Iris pigment epithelial cell (primary cell): ENCODE results near the gene KTI12.
"Not testable (repeated sequence)": the region's sequence is repeated elsewhere in the genome, so short reads cannot be mapped to it uniquely, and the experiment has no call there.

Source experiments
- DNase-seq: peaks from one replicate; pipeline ENCODE4 v3.0.0-alpha.2; 2011; ENCODE audit warnings: low read depth

Gene KTI12

DNA sequence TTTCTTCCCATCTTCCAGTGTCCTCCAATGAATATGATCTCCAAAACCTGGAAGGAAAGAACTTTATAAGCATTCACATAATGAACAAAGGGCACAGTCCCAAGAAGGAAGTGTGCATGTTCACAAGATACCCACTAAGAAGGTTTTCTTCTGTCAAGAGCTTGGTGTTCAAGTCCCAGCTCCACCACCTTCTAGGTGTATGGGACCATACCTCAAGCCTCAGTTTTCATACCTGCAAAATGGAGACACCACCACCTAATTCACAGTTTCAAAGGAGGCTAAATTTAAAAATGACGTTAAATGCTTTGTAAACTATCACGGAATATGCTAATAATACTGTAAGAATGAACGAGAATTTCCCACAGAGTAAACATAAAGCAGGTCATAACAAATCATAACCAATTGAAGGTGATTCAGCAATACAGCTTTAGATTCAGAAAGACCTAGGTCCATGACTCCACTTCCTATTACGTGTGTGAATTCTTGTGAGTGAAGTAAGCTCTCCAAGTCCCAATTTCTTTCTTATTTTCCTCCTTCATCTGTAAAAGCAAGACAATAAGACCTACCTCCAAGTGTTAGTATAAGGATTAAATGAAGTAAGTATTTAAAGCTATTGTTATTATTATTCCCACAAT lies 8.1 kb upstream of the KTI12 start:
- DNase-seq, result peak; percentile 55

DNA sequence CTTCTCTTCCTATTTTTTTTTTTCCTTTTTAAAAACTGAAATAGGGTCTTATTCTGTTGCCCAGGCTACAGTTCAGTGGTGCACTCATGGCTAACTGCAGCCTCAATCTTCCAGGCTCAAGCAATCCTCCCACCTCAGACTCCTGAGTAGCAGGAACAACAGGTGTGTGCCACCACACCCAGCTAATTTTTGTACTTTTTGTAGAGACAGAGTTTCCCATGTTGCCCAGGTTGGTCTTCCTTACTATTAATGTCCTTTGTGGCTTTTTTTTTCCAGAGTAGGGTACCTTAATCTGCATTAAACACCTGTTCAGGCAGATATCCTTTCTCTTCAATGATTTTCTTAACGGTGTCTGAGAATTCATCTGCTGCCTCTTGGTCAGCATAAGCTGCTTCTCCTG lies 4.3 kb upstream of the KTI12 start:
- no peak for DNase-seq

DNA sequence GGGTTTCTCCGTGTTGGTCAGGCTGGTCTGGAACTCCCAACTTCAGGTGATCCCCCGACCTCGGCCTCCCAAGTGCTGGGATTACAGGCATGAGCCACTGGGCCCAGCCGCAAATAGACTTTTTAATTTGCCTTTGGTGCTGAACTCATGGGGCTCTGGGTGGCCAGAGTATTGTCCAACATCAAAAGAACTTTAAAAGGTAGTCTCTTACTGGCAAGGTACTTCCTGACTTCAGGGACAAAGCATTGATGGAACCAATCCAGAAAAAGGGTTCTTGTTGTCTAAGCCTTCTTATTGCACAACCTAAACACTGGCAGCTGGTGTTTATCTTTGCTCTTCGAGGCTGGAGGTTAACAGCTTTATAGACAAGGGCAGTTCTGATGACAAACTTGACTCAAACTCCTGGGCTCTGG lies 3.8 kb upstream of the KTI12 start:
- DNase-seq, result peak; percentile 86

DNA sequence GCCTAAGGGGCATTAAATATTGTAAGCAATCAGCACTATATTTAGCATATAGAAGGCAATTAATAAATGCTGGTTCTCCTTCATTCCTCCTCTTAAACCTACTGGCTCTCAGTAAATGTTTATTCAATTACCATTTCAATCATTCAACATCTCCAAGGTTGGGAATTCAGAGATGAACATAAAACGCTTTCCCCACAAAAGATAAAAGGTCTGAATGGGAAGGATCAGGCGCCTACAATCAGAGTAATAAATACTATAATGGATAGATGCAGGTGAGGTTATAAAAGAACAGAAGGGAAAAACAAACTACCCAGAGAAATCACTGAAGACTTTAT lies 407 bp upstream of the KTI12 start:
- no peak for DNase-seq

DNA sequence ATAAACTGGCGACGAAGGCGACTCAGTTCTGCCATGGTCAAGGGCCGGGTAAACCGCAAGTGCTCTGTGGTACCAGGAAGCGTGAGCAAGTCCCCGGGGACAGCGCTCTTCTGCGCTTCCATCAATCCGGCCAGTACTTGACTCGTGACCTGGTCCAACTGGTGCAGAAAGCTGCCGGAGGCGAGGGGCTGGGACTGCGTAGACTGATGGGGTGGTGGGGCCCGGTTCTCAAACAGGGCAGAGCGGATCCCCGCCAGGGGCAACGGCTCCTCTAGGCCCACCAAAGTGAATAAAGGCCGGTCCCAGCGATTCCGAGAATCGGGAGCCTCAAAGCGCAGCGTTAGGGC lies 852 bp downstream of the KTI12 start:
- peak; percentile 60 for DNase-seq

DNA sequence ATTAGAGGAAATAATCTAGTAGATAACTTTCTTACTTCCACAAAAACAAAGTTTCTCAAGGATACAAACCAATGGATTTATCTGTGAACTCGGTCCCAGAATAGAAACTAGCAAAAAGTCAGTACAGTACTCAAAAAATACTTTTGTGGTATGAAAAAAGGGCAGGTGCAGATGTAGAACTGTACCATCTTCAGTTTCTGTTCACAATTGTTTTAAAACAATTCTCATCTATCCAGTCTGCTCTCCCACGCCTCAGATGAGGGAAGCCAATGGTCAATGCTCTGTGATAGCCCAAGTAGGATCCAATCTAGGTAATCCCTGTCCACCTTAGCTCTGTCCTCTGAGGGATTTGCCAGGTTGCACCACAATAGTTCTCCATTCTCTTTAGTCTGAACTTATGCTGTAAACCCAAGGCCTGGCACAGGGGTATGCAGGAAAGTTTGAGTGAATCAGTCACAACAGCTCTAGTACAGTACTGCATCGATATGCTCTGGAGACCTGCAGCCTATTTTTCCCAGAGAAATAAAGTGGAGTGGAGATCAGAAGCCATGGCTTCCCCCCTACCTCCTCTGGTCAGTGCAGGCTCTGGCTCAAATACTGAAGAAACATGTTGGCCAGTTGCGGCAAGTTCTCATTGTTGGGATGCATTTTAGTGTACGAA lies 1.4 kb downstream of the KTI12 start:
- DNase-seq, result no peak

DNA sequence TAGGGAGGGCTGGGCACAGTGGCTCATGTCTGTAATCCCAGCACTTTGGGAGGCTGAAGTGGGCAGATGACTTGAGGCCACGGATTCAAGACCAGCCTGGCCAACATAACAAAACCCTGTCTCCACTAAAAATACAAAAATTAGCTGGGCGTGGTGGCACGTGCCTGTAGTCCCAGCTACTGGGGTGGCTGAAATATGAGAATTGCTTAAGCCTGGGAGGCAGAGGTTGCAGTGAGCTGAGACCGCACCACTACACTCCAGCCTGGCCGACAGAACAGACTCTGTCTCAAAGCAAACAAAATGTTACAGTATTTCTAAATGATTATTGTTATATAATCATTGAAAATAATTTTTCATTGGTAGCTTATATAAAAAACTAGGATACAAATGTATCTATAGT lies 4.8 kb downstream of the KTI12 start:
- not testable (repeated sequence) for DNase-seq

DNA sequence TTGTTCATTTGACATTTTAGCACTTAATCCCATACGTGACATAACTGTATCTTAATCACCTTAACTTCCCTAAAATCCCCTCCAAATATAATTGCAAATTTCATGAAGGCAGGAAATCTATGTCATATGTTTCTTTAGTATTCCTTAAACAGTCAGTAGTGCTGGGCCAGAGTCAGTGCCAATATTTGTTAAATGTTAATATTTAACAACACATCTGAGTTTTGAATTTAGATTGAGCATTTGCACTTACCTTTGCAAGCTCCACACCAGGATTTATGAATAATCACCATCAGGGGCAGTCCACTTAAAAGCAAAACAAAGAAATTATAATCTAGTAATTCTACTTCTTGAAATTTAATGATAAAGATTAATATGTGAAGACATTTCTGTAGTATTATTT lies 5.3 kb downstream of the KTI12 start:
- no peak for DNase-seq

DNA sequence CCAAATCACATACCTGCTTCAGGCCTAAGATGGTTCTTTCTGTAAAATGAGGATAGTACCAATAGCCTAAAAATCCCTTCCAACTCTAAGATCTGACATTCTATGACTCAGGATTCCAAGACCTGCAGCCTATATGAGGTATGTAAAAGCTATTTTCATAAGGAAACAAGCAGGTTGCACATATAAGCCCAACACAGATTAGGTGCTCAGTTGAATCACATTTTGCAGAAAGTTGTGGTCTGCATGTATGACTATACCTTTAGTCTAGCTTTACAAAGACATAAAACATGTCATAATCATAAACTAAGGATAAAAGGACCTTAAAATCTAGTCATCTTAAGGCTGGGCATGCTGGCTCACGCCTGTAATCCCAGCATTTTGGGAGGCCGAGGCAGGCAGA lies 7.3 kb downstream of the KTI12 start:
- DNase-seq, result no peak

DNA sequence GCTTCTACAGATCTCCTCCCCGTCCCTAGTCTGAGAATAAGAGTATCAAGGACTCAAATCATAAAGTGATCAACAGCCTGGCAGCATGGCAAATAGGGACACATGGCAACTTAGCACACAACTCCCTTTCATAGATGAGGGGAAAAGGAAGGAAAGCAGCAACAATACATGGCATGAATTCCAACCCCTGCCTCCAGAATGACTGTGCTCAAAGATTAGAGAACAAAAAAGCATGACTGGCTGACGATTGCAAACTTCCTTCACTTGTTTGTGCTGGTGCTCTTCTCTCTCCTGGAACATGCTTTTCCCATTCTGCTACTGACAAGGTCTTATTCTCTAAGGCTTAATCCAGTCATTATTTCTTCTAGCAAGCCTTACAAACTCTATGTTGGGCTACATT lies 11.5 kb downstream of the KTI12 start:
- no peak for DNase-seq

DNA sequence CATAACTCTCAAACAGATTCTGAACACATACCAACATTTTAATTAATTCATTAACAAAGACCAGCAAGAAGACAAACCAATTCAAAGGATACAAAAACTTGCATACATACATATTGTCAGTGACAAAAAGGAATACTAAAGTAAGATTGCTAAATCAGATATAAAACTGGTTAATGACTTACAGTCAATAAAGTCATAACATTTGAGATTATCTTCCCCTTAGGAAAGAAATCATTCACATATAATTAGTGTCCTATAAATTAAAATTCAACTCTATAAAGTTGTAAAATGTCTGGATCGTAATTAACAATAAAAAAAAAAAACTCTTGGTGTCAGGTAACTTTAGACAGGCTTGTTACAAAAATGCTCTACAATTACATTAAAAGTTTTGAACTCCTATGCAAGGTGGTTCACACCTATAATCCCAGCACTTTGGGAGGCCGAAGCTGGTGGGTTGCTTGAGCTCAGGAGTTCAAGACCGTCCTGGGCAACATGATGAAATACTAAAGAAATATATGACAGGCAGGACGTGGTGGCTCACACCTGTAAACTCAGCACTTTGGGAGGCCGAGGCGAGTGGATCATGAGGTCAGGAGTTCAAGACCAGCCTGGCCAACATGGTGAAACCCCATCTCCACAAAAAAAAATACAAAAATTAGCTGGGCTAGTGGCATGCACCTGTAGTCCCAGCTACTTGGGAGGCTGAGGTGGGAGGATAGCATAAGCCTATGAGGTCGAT lies 25.4 kb downstream of the KTI12 start:
- DNase-seq, result no peak

DNA sequence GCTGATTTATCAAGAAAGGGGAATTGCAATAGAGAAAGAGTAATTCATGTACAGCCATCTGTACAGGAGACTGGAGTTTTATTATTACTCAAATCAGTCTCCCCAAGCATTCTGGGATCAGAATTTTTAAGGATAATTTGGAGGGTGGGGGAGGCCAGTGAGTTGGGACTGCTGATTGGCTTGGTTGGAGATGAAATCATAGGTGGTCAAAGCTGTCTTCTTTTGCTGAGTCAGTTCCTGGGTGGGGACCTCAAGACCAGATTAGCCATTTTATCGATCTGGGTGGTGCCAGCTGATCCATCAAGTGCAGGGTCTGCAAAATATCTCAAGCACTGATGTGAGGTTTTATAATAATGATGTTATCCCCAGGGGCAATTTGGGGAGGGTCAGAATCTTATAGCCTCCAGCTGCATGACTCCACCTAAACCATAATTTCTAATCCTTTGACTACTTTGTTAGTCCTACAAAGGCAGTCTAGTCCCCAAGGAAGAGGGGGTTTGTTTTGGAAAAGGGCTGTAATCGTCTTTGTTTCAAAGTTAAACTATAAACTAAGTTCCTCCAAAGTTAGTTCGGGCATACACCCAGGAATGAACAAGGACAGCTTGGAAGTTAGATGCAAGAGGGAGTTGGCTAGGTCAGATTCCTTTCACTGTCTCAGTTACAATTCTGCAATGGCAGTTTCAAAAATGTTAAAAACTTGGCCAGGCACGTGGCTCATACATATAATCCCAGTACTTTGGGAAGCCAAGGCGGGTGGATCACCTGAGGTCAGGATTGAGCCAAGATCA lies 26.2 kb downstream of the KTI12 start:
- peak; percentile 12 for DNase-seq

DNA sequence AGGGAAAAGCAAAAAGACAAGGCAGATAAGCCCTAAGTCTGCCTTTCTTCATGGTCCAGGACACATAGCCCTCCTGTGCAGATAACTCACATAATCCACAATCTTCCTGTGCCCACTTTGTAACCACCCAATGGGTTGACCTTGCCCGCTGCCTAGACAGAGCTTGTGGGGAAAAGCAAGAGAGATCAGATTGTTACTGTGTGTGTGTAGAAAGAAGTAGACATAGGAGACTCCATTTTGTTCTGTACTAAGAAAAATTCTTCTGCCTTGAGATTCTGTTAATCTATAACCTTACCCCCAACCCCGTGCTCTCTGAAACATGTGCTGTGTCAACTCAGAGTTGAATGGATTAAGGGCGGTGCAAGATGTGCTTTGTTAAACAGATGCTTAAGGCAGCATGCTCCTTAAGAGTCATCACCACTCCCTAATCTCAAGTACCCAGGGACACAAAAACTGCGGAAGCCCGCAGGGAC lies 27.5 kb downstream of the KTI12 start:
- DNase-seq, result not testable (repeated sequence)

DNA sequence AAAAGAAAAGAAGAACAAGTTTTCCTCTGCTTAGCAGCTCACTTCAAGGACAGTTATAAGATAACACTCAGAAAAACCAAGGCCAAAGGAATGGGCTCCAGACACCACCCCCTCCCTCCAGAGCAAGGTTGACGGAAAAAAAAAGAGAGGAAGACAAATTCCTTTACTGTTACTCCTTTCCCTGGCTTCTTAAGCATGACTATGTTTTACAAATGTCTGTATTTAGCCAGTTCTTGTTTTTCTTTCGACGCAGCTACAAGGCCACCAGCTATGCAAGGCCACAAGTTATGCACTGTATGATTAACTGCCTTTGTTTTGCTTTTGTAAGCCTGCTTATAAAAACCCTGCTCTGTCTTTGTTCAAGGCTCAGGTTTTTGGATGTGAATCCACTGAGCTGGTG lies 28.1 kb downstream of the KTI12 start:
- DNase-seq, result peak; percentile 93

DNA sequence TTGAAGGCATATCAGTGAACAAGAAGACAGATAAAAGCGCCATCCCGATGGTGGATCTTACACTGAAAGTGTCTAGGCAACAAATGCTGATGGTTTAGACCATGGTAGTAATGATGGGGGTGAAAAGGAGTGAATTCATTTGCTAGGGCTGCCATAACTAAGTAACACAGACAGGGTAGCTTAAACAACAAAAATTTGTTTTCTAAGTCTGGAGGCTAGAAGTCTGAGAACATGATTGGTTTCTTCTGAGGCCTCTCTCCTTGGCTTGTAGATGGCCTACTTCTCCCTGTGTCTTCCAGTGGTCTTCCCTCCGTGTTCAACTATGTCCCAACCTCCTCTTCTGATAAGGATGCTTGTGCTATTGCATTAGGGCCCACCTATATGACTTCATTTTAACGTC lies 29.7 kb downstream of the KTI12 start:
- DNase-seq, result no peak

DNA sequence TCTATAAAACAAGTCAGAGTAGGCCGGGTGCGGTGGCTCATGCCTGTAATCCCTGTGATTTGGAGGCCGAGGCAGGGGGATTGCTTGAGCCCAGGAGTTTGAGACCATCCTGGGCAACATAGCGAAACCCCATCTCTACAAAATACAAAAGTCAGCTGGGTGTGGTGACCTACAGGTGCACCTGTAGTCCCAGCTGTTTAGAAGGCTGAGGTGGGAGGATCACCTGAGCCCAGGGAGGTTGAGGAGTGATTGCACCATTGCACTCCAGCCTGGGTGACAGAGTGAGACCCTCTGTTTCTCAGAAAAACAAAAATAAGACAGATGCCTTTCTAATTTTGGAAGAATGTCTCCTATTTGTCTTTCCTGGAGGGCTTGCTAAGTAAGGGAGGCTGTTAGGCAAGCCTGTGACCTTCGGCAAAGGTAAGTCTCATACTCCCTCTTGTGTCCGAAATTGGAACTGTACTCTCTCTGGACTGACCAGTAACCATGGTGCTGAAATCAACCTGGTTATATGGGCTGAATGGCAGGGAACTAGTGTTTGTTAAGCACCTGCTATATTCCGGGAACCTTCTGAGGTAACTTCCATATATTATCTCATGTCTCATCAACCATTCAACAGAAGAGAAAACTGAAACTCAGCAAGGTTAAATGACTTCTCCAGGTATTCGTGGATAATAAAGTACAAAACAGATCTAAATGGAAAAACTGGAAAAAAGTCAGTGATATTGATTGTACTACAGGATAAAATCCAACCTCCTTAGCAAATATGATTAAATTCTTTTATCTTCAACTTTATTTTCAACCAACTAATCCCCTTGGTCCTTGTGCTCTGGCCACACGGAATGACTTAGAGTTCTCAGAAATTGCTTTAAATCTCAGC lies 31.3 kb downstream of the KTI12 start:
- DNase-seq, result peak; percentile 92

DNA sequence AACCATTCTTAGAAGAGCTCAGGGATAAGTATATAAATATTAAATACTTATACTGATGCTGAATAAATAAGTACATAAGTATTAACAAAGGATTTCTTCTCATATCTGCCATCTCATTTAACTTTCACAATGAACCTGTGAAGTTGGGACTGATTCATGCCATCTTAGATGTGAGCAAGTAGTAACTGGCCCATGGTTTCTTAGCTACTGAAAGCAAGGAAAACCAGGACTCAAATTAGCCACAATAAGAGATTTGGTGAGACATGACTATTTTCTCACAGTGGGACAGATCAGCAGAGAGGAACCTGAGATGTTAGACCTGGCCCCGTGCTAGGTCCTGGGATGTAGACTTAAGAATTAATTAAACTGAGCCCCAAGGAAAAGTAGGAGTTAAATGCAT lies 34.9 kb downstream of the KTI12 start:
- DNase-seq, result no peak

DNA sequence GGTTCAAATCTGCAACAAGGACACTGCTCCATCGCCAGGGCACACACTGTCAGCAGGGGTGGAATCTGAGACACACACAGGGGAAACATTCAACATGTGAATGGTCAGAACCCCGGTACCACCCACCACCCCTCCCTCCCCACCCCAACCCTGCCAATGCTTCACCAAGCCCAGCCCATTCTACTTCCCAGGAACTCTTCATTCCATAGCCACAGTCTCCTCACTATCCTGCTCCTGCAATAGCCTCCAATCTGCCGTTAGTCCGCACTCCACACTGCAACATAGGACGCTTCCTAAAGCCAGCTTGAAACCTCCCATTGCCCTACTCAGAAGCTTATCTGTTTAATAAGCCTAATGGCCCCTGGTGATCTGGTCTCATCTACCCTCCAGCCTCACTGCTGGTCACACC lies 35.6 kb downstream of the KTI12 start:
- no peak for DNase-seq

DNA sequence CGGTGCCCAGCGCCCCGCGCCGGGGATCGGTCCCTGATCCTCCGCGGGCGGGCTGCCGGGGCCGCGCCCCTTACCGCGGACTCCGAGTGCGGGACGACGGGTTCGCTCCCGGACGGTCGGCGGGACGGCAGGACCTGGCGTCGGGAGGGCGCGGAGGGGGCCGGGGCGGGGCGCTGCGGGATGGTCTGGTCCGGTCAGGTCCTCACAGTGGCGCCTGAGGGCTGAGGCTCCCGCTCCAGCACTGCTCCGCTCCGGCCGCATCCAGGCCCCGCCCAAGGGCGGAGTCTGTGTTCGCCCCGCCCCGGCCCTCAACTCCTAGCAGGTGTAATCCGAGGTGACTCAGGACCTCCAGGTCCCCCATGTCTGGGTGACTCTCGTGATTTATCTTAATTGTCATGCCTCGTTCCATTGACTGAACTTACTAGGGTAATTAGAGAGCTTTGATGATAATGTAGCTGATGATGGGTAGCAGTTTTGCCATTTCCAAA lies 43.1 kb downstream of the KTI12 start, which contains the start of gene RAB3B:
TSS of gene RAB3B (minus strand) at position 223 of the 488 bp plus-strand sequence. CDS start 13,583 bp downstream, outside the sequence.
- DNase-seq, result peak; percentile 61

DNA sequence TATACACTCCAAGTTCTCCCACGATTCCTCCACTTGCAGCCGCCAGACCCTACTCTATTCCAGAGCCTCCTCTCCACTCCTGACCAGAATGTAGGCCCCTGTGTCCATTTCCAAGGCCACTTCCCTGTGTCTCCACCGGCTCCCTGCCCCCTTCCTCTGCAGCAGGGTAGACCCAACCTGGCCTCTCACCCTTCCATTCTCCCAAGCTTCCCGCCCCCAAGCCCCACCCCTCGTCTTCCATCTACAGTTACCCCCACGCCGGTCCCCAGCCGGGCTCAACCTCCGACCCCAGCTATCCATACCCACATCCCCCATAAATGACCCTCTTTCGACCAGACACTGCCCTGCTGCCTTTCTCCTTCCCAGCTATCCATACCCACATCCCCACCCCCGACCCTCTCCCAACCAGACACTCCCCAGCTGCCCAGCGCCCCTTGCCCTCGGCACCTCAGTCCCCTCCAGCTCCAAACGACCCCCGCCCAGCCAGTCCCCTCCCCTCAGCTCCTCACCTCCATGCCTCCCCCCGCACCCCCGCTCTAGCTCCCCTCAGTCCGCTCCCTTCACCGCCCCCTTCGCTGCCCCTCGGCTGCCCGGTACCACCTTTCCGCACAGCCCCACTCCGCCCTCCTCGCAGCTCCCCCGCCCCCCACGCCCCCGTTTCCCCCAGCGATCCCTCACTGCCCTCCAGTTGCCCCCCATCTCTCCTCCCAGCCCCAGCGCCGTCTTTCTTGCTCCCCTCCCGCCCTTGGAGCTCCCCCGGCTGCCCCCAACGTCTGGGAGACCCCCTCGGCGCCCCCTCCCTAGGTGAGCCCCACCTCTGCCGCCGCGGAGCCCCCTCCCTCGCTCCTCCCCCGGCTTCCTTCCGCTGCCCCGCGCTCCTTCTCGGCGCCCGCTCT lies 43.8 kb downstream of the KTI12 start:
- DNase-seq, result no peak
